Kidney (tissue), 14 donors: Measurements from ENCODE around the gene KLF1. TPM values are rescaled to one million over a fixed set of nuclear protein-coding genes. Genes with fewer than 3 reads are reported as not detected.
A peak's percentile ranks its signal among the peaks of the same experiment; 100 is the strongest.
"Not testable (repeated sequence)": the region's sequence is repeated elsewhere in the genome, so short reads cannot be mapped to it uniquely, and the experiment has no call there.

ENCODE experiments used
- DNase-seq, 5 donors: peaks; one replicate each; pipeline ENCODE4 v3.0.0-alpha.2; 2013 to 2020
- FAIRE-seq: peaks from 2 replicates; lab custom pipeline; 2012; peaks lifted over from hg19 to GRCh38; lab: Jason Lieb, UNC
- H3K27ac ChIP-seq, 2 donors: one replicate each; pipeline ENCODE4 v1.7.0; 2013; ENCODE audit warnings: low read depth in 2 of 2, low read length in 2 of 2, inconsistent platforms in 1 of 2
- H3K27me3 ChIP-seq: one replicate; pipeline ENCODE4 v1.7.1; 2013; ENCODE audit warnings: low read length, inconsistent platforms; ENCODE audit not compliant: control insufficient read depth, insufficient read depth
- H3K36me3 ChIP-seq, 3 donors: one replicate each; pipeline versions ENCODE4 v1.7.0 to v1.7.1; 2013; ENCODE audit warnings: low read length in 3 of 3, control low read depth in 1 of 3, inconsistent platforms in 1 of 3; ENCODE audit not compliant: insufficient read depth in 3 of 3, control insufficient read depth in 2 of 3
- H3K4me1 ChIP-seq, 3 donors: one replicate each; pipeline versions ENCODE4 v1.7.0 to v1.7.1; 2013; ENCODE audit warnings: low read length in 3 of 3, inconsistent platforms in 1 of 3, low read depth in 1 of 3; ENCODE audit not compliant: control insufficient read depth in 2 of 3, insufficient read depth in 2 of 3
- H3K4me3 ChIP-seq, 3 donors: one replicate each; pipeline versions ENCODE4 v1.7.0 to v1.8.1; 2013; ENCODE audit warnings: low read length in 3 of 3, control low read depth in 1 of 3, inconsistent platforms in 1 of 3
- H3K9ac ChIP-seq, 3 donors: one replicate each; pipeline versions ENCODE4 v1.7.0 to v1.7.1; 2013; ENCODE audit warnings: low read length in 3 of 3, control low read depth in 1 of 3, inconsistent platforms in 1 of 3
- H3K9me3 ChIP-seq, 3 donors: one replicate each; pipeline versions ENCODE4 v1.7.0 to v1.7.1; 2013; ENCODE audit warnings: low read length in 3 of 3, control low read depth in 1 of 3, inconsistent platforms in 1 of 3; ENCODE audit not compliant: control insufficient read depth in 2 of 3, insufficient read depth in 1 of 3
- CTCF ChIP-seq: IDR thresholded peaks from 3 replicates; pipeline ENCODE4 v1.5.1; 2012; ENCODE audit warnings: mild to moderate bottlenecking, moderate library complexity, borderline replicate concordance; ENCODE audit not compliant: insufficient read depth; ENCODE audit errors: extremely low read depth
- intact Hi-C: fragments of 100-400 bp; cut with DNase I; formaldehyde crosslinking; loops from one replicate; pipeline ENCODE4 v1.11.1; 2022
- polyA plus RNA-seq: library from polyadenylated mRNA; stranded (reverse); fragments of 350-450 nt; fragmentation: Illumina TruSeq; extraction: RNeasy Lipid Tissue Mini Kit (QIAGEN cat#74804); gene quantifications from one replicate; pipeline ENCODE4 v1.2.3, GENCODE V29; 2014; ENCODE audit warnings: low read depth, low replicate concordance; ENCODE audit not compliant: insufficient read depth
- total RNA-seq: library from RNA; stranded (reverse); fragmentation: NEBNext Ultra II Directional; extraction: Animal tissue kit (Norgen Biotek cat#: 25700); gene quantifications from one replicate; pipeline ENCODE4 v1.2.1, GENCODE V29; 2021
- donor health status: control.
- donor health status: control.
- donor health status: control.
- donor health status: control.
- donor health status: control.
- donor health status: DM: yes; HTN: yes; CAD: no.
- donor health status: Normal renal cell carcinoma (clear cell type).

The KLF1 gene
- total and polyA plus RNA-seq, 2 donors from 2014 or later: not detected

GRCh38 chr19:12847159-12848139 is 39.6 kb downstream of the KLF1 start:
- peak overlapping the region in 1 of 3 donors; percentile 33 for H3K4me3 ChIP-seq
- no peak for FAIRE-seq

GRCh38 chr19:12846613-12847012 is 40.4 kb downstream of the KLF1 start:
- H3K36me3 ChIP-seq, H3K4me3 ChIP-seq, H3K9ac ChIP-seq, intact Hi-C loops, H3K27ac ChIP-seq, H3K4me1 ChIP-seq, H3K27me3 ChIP-seq, FAIRE-seq, DNase-seq, H3K9me3 ChIP-seq: not testable (repeated sequence)

More at GRCh38 chr19:12847159-12848139, 39.6 kb downstream of the KLF1 start:
- Histone ChIP-seq H3K27ac (no peak overlapping the region), H3K27me3 (peaks cover 4% of the 10 kb centered on the region), H3K9ac (no peak overlapping the region), H3K9me3 (no peaks in the 10 kb centered on the region), H3K4me1 (peaks cover 0 to 7% (median 0%) of the 10 kb centered on the region in 3 donors), H3K36me3 (no peaks in the 10 kb centered on the region)
- DNase-seq: peak; percentile 85 to 93 (median 92)
- intact Hi-C loops: no loop called here
- peak; percentile 99 for TF ChIP-seq CTCF

- no peak for TF ChIP-seq CTCF
- peaks cover 15% of the 10 kb centered on the region for H3K27me3 ChIP-seq
- FAIRE-seq (no peak), DNase-seq (no peak)
- H3K27ac ChIP-seq: no peak overlapping the region
- H3K36me3 ChIP-seq: no peaks in the 10 kb centered on the region
- H3K9me3 ChIP-seq: no peaks in the 10 kb centered on the region
- H3K4me1 ChIP-seq: peaks cover 0 to 7% (median 0%) of the 10 kb centered on the region in 3 donors
- no peak overlapping the region for H3K4me3 ChIP-seq
- intact Hi-C loops: loop anchor here (5.0 kb wide), 1 partner anchor 82 kb away; no protein-coding TSS in a partner anchor
- H3K9ac ChIP-seq: no peak overlapping the region
Observed at GRCh38 chr19:12843999-12844732, 42.8 kb downstream of the KLF1 start.

- no peak overlapping the region for H3K9ac ChIP-seq
- no peak overlapping the region for H3K4me3 ChIP-seq
- FAIRE-seq: no peak
- no peak for DNase-seq
- TF ChIP-seq CTCF: no peak
- intact Hi-C loops: loop anchor here (5.0 kb wide), 1 partner anchor 81 kb away; no protein-coding TSS in a partner anchor
- no peaks in the 10 kb centered on the region for H3K36me3 ChIP-seq
- peaks cover 0 to 7% (median 0%) of the 10 kb centered on the region in 3 donors for H3K4me1 ChIP-seq
- peaks cover 18% of the 10 kb centered on the region for H3K27me3 ChIP-seq
- no peak overlapping the region for H3K27ac ChIP-seq
- H3K9me3 ChIP-seq: no peaks in the 10 kb centered on the region
Observed at GRCh38 chr19:12843328-12843727, 43.7 kb downstream of the KLF1 start.
